Esophagus (tissue), 2 donors: ENCODE measurements around the gene RNF167. TPM values are rescaled to one million over a fixed set of nuclear protein-coding genes. Genes with fewer than 3 reads are reported as not detected.

Source experiments
- H3K27ac ChIP-seq, 2 donors: one replicate each; pipeline ENCODE4 v1.5.1; 2013; ENCODE audit warnings: low read depth in 2 of 2, mild to moderate bottlenecking in 2 of 2, inconsistent platforms in 1 of 2, low read length in 1 of 2, moderate library complexity in 1 of 2
- H3K27me3 ChIP-seq, 2 donors: one replicate each; pipeline ENCODE4 v1.6.1; 2013; ENCODE audit warnings: low read length in 2 of 2, control low read depth in 1 of 2, mild to moderate bottlenecking in 1 of 2; ENCODE audit not compliant: insufficient read depth in 2 of 2, control insufficient read depth in 1 of 2
- H3K36me3 ChIP-seq, 2 donors: one replicate each; pipeline ENCODE4 v1.6.1; 2013; ENCODE audit warnings: low read length in 1 of 2; ENCODE audit not compliant: control insufficient read depth in 2 of 2, insufficient read depth in 2 of 2
- H3K4me1 ChIP-seq, 2 donors: one replicate each; pipeline ENCODE4 v1.6.1; 2013; ENCODE audit warnings: low read length in 1 of 2; ENCODE audit not compliant: control insufficient read depth in 2 of 2, insufficient read depth in 2 of 2
- H3K4me3 ChIP-seq, 2 donors: one replicate each; pipeline ENCODE4 v1.5.1; 2013; ENCODE audit warnings: low read length in 2 of 2, mild to moderate bottlenecking in 2 of 2, low read depth in 1 of 2, moderate library complexity in 1 of 2
- H3K9me3 ChIP-seq, 2 donors: one replicate each; pipeline ENCODE4 v1.6.1; 2013; ENCODE audit warnings: mild to moderate bottlenecking in 2 of 2, low read depth in 1 of 2, low read length in 1 of 2, moderate library complexity in 1 of 2; ENCODE audit not compliant: control insufficient read depth in 2 of 2, insufficient read depth in 1 of 2
- WGBS, 2 donors: extraction: QIAGEN DNeasy Blood & Tissue Kit; methylation state at CpG; one replicate each; pipeline ENCODE4 v1.1.7; 2013; 5-methylcytosine and 5-hydroxymethylcytosine counted together
- polyA plus RNA-seq, 2 donors: library from polyadenylated mRNA; stranded (reverse); fragments of 200-250 nt; gene quantifications; one replicate each; pipeline ENCODE4 v1.2.3, GENCODE V29; 2013
- donor health status: healthy with polysubstance abuse.
- donor health status: Bipolar disorder and iron deficiency.

Gene RNF167
- polyA plus RNA-seq, 2 donors, result 79.5 to 149 TPM

GRCh38 chr17:4936436-4936835 is 3.6 kb upstream of the RNF167 start:
- WGBS, 2 donors, result 86 to 89% methylated on average over 3 of the region's 3 CpGs
- Histone ChIP-seq H3K4me3 (no peak overlapping the region), H3K4me1 (peaks cover 6% of the 10 kb centered on the region in 2 donors), H3K27ac (no peak overlapping the region), H3K36me3 (peaks cover 0 to 21% of the 10 kb centered on the region in 2 donors), H3K27me3 (no peaks in the 10 kb centered on the region), H3K9me3 (no peaks in the 10 kb centered on the region)

GRCh38 chr17:4937553-4937952 is 2.5 kb upstream of the RNF167 start:
- Histone ChIP-seq H3K27ac (no peak overlapping the region), H3K4me1 (peaks cover 6% of the 10 kb centered on the region in 2 donors), H3K4me3 (no peak overlapping the region), H3K9me3 (no peaks in the 10 kb centered on the region), H3K36me3 (peaks cover 4 to 23% of the 10 kb centered on the region in 2 donors), H3K27me3 (no peaks in the 10 kb centered on the region)
- 95 to 96% methylated on average over 16 of the region's 16 CpGs for WGBS, 2 donors

DNA sequence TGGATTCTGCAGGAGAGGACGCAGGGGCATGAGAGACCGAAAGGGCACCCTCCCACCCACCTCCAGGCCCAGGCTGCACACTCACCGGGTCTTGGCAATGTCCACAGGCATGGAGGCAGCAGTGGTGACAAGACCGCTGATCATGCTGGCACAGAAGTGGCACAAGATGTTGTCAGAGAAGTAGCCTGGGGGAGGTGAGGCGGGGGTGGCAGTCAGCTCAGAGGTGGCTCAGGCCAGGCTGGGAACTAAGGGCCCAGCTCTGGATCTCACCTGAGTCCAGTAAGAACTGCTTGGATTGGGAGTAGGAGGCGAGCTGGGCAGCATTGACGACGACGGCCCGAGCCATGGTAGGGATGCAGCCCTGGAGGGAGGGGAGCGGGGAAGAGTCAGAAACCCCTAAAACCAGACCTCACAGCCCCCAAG is 2.0 kb upstream of the RNF167 start:
- no peak overlapping the region for H3K27ac ChIP-seq
- no peaks in the 10 kb centered on the region for H3K27me3 ChIP-seq
- H3K4me3 ChIP-seq, result no peak overlapping the region
- H3K4me1 ChIP-seq, result peaks cover 6% of the 10 kb centered on the region in 2 donors
- no peaks in the 10 kb centered on the region for H3K9me3 ChIP-seq
- 85 to 95% methylated on average over 11 of the region's 11 CpGs for WGBS, 2 donors
- H3K36me3 ChIP-seq, result peaks cover 5 to 28% of the 10 kb centered on the region in 2 donors

GRCh38 chr17:4938688-4939545 is 1.2 kb upstream of the RNF167 start:
- H3K4me1 ChIP-seq, result peaks cover 6% of the 10 kb centered on the region in 2 donors
- H3K9me3 ChIP-seq, result no peaks in the 10 kb centered on the region
- H3K4me3 ChIP-seq, result peak overlapping the region; percentile 76 to 83
- H3K27me3 ChIP-seq, result no peaks in the 10 kb centered on the region
- H3K27ac ChIP-seq, result peak overlapping the region; percentile 90 to 99
- WGBS, 2 donors, result 44 to 48% methylated on average over 19 of the region's 19 CpGs
- peaks cover 5 to 33% of the 10 kb centered on the region in 2 donors for H3K36me3 ChIP-seq

GRCh38 chr17:4939546-4939795 is 597 bp upstream of the RNF167 start:
- H3K27me3 ChIP-seq, result no peaks in the 10 kb centered on the region
- H3K9me3 ChIP-seq, result no peaks in the 10 kb centered on the region
- H3K27ac ChIP-seq, result peak overlapping the region; percentile 90 to 99
- peaks cover 6 to 7% of the 10 kb centered on the region in 2 donors for H3K4me1 ChIP-seq
- H3K4me3 ChIP-seq, result peak overlapping the region; percentile 76 to 83
- WGBS, 2 donors, result 0% methylated on average over 16 of the region's 16 CpGs
- peaks cover 5 to 34% of the 10 kb centered on the region in 2 donors for H3K36me3 ChIP-seq

- H3K27me3 ChIP-seq, result no peaks in the 10 kb centered on the region
- peaks cover 5 to 39% of the 10 kb centered on the region in 2 donors for H3K36me3 ChIP-seq
- peaks cover 8 to 14% of the 10 kb centered on the region in 2 donors for H3K4me1 ChIP-seq
- peak overlapping the region; percentile 76 to 83 for H3K4me3 ChIP-seq
- peak overlapping the region; percentile 90 to 99 for H3K27ac ChIP-seq
- H3K9me3 ChIP-seq, result no peaks in the 10 kb centered on the region
- WGBS, 2 donors, result 1% methylated on average over 28 to 29 of the region's 29 CpGs
Observed at GRCh38 chr17:4940555-4941318, 669 bp downstream of the RNF167 start.

GRCh38 chr17:4941319-4941610 is 1.2 kb downstream of the RNF167 start:
- Histone ChIP-seq H3K27me3 (no peaks in the 10 kb centered on the region), H3K4me3 (peak overlapping the region; percentile 76 to 83), H3K9me3 (no peaks in the 10 kb centered on the region), H3K4me1 (peaks cover 8 to 16% of the 10 kb centered on the region in 2 donors), H3K27ac (peak overlapping the region; percentile 59 to 90), H3K36me3 (peaks cover 5 to 40% of the 10 kb centered on the region in 2 donors)
- 33 to 36% methylated on average over 4 of the region's 4 CpGs for WGBS, 2 donors

DNA sequence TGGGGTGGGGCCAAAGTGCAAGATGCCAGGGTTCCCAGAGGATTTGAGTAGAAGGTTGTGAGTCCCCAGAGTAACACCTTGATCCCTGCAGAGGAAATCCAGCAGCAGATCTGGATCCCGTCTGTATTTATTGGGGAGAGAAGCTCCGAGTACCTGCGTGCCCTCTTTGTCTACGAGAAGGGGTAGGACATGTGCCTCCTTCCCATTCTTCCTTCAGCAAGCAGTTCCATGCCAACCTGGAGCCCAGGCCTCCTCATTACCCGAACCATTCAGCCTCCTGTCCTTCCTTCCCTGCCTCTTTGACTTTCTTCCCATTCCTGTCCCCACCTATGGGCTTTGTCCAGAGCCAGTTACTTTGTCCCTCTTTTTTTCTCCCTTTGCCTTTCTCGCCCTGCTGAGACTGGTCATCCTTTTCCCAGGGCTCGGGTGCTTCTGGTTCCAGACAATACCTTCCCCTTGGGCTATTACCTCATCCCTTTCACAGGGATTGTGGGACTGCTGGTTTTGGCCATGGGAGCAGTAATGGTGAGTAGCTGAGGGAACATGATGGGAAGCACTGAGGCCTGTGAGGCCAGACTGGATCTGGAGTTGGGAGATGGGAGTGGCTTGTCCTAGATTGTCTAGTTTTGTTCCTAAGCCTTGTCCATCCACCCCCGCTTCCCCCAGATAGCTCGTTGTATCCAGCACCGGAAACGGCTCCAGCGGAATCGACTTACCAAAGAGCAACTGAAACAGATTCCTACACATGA is 2.9 kb downstream of the RNF167 start:
- Histone ChIP-seq H3K27ac (peak overlapping the region in 1 of 2 donors; percentile 57), H3K4me3 (no peak overlapping the region), H3K4me1 (peaks cover 8 to 16% of the 10 kb centered on the region in 2 donors), H3K27me3 (no peaks in the 10 kb centered on the region), H3K9me3 (no peaks in the 10 kb centered on the region), H3K36me3 (peaks cover 5 to 31% of the 10 kb centered on the region in 2 donors)
- 67 to 76% methylated on average over 13 of the region's 13 CpGs for WGBS, 2 donors

DNA sequence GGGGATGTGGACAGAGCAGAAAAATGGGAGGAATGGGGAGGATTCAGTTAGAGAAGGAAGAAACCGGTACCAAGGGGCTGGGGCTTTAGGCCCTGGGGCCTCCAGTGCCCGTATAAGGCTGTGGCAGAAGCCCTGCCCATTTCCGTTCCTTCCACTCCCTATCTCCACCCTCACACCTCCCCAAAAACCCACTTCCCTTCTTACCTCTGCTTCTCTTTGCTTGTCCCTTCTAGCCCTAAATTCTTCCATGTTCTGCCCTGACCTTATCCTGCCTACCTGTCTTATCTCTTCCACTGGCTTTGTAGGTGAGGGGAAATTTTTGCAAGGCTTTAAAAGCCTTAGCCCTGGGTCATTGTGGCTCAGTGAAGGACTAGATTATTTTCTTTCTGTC is 4.1 kb downstream of the RNF167 start:
- 27% methylated on average over 2 to 3 of the region's 3 CpGs for WGBS, 2 donors
- Histone ChIP-seq H3K27ac (peak overlapping the region; percentile 69 to 85), H3K4me1 (peaks cover 2 to 10% of the 10 kb centered on the region in 2 donors), H3K4me3 (no peak overlapping the region), H3K27me3 (no peaks in the 10 kb centered on the region), H3K9me3 (no peaks in the 10 kb centered on the region), H3K36me3 (peaks cover 5 to 27% of the 10 kb centered on the region in 2 donors)
